ENCODE measurements around the gene TSPAN13.

GRCh38 chr7:16816824-16817223 lies 63.3 kb downstream of the TSPAN13 start:
- no peak for TF ChIP-seq CTCF (IDR thresholded peaks at IDR 0.05; ENCODE audit: poor library complexity, severe bottlenecking)
- TF ChIP-seq EZH2 (IDR thresholded peaks at IDR 0.05; ENCODE audit: borderline replicate concordance, insufficient read depth, low read length, poor library complexity, severe bottlenecking): no peak
- no peak for TF ChIP-seq EP300 (conservative IDR thresholded peaks at IDR 0.05; ENCODE audit: poor library complexity, severe bottlenecking)
- TF ChIP-seq, protein P1, sequence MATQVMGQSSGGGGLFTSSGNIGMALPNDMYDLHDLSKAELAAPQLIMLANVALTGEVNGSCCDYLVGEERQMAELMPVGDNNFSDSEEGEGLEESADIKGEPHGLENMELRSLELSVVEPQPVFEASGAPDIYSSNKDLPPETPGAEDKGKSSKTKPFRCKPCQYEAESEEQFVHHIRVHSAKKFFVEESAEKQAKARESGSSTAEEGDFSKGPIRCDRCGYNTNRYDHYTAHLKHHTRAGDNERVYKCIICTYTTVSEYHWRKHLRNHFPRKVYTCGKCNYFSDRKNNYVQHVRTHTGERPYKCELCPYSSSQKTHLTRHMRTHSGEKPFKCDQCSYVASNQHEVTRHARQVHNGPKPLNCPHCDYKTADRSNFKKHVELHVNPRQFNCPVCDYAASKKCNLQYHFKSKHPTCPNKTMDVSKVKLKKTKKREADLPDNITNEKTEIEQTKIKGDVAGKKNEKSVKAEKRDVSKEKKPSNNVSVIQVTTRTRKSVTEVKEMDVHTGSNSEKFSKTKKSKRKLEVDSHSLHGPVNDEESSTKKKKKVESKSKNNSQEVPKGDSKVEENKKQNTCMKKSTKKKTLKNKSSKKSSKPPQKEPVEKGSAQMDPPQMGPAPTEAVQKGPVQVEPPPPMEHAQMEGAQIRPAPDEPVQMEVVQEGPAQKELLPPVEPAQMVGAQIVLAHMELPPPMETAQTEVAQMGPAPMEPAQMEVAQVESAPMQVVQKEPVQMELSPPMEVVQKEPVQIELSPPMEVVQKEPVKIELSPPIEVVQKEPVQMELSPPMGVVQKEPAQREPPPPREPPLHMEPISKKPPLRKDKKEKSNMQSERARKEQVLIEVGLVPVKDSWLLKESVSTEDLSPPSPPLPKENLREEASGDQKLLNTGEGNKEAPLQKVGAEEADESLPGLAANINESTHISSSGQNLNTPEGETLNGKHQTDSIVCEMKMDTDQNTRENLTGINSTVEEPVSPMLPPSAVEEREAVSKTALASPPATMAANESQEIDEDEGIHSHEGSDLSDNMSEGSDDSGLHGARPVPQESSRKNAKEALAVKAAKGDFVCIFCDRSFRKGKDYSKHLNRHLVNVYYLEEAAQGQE (IDR thresholded peaks at IDR 0.05; ENCODE audit: borderline replicate concordance): no peak
- no peak for TF ChIP-seq POLR2AphosphoS5 (IDR thresholded peaks at IDR 0.05)
- TF ChIP-seq MXI1 (conservative IDR thresholded peaks at IDR 0.05; ENCODE audit: poor library complexity, severe bottlenecking): no peak

Measured in neural cell (in vitro differentiated cells).